IPS DF 4.7 (cell line): Measurements from ENCODE around the gene ZNF662.

ENCODE experiments used
- DNase-seq: peaks from one replicate; pipeline ENCODE4 v3.0.0-alpha.2; 2013; ENCODE audit warnings: low spot score; ENCODE audit errors: extremely low read depth

Gene ZNF662

DNA sequence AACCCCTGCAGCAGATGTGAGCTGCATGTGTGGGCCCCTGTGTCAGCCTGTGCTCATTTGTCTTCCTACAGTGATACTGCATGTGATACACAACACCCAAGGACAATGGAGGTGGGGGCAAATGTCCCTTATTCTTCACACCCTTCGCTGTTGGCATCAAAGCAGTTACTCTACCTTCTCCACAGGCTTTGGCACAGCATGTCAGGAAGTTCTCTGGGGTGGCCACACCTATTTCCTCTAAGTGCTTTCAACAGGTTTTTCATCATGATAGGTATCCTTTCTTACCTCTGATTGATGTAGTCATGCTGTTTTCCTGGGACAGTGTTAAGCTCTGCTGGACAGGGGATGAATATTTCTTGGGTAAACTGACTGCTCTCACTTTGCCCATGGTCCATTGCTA, 29.5 kb downstream of the ZNF662 start:
- DNase-seq = no peak

DNA sequence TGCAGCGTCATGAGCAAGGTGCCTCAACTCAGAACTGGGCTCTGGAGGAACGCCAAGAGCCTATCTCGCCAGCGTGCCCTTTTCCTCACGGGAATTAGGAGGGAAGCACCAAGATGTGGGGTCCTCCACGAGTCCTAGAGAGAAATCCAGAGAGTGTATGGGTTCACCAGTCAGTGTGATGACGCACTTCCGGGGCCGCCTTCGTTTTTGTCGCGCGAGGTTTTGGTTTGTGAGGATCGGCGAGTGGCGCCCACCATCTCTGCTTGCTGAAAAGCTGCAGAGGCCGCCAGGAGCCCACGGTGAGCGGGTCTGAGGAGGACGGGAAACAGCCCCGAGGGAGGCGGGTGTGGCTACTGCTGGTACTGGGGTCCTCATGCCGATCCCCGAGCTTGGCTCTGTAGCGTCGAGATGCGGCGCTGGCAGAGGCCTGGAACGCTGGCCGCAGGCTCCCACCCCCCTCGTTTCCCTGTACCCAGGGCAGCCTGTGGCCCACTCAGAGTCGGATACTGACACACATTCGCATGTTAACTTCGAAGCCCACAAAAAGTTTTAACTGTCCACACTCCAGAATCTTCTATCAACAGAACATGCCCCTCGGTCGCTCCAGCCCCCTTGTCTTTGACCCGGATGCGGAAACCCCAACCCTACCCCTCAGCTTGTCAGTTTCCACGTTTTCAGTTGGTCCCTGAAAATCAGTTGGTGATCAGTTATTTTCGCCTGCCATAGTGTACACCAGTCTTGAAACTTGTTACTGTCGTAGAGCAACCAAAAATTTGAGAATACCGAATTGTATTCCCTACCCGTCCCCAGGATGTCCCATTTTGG, 30.4 kb downstream of the ZNF662 start:
- DNase-seq = no peak

DNA sequence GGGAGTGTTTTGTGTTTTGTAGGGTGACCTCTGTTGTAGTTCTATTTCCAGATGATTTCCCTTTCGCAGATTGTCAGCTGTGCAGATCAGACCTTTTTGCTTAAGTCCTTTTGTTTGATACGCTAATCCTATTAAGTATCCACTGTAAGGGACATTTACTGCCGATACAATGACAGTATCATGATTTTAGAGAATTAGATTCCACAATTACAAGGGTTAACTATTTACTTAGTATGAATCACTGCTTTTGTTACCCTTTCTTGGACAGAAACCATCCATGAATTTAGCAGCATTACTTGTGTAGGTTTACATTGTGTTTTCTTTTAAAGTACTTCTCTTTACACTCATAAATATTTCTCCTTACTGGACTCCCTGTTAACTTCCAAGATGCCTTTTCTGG, 31.4 kb downstream of the ZNF662 start:
- DNase-seq = no peak

DNA sequence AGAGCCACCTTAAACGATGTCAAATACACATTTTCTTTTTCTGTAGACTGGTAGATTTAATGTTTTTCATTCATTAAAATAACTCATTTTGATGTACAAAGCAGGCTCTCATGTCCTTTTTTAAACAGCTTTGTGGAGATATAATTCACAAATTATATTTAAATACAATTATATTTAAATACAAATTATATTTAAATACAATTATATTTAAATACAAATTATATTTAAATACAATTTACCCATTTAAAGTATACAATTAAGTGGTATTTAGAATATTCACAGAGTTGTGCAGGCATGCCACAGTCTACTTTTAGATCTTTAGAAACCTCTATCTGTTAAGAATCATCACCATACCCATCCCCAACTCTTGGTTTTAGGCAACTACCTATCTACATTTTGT, 36.8 kb downstream of the ZNF662 start:
- no peak for DNase-seq

GRCh38 chr3:42946050-42946449, 40.1 kb downstream of the ZNF662 start:
- no peak for DNase-seq

DNA sequence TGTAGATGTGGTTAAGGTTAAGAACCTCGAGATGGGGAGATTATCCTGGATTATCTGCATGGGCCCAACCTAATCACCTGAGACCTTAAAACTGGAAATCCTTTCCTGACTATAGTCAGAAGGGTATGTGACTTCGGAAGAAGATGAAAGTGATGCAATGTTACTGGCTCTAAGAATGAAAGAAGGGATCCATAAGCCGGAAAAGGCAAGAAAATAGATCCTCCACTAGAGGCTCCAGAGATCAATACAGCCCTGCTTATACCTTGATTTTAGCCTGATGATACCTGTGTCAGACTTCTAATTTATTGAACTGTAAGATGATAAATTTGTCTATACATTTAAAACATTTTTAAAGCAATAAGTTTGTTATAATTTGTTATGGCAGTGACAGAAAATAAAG, 51.6 kb downstream of the ZNF662 start:
- no peak for DNase-seq

GRCh38 chr3:42960282-42960681, 54.3 kb downstream of the ZNF662 start:
- no peak for DNase-seq

GRCh38 chr3:42960786-42961185, 54.8 kb downstream of the ZNF662 start:
- DNase-seq = no peak

DNA sequence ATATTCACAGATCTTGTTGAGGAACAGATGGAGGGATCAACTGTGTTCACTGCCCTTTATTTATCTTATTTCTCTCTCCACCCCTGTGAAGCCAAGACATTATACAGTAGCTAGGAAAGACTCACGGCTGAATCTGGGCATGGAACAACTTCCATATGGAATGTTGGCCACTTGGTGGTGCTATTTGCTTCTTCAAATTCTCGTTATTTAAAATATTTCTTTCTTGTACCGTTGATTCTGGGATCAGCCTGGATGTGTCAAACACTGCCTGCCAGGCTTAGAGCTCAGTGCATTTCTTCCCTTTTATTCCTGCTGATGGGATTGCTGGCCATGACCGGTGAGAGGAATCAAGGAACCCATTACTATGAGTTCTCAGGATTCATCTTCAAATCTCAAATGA, 55.7 kb downstream of the ZNF662 start:
- DNase-seq = no peak

DNA sequence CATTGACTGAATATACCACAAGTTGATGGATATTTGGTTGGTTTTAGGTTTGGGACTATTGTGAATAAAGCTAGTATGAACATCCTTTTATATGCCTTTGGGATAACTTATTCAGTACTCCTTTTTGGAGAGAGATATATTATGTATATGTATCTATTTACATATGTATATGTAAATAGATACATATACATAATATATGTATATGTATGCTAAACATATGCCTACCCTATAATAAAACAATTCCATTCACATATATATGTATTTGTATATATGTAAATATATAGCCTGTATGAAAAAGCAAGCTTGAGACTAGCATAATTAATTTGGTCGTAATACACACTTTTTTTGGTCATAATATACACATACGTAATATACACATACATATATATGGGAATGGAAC, 57.3 kb downstream of the ZNF662 start:
- no peak for DNase-seq

DNA sequence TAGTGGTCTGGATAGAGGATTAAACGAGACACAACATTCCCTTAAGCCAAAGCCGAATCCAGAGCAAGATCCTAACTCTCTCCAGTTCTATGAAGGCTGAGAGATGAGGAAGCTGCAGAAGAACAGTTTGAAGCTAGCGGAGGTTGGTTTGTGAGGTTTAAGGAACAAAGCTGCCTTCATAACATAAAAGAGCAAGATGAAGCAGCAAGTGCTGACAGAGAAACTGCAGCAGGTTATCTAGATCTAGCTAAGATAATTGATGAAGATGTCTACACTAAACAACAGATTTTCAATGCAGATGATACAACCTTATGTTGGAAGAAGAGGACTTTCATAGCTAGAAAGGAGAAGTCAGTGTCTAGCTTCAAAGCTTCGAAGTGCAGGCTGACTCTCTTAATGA, 58.3 kb downstream of the ZNF662 start:
- DNase-seq = no peak
